SK-N-SH (cell line): Measurements from ENCODE around the gene PALLD. TPM values are rescaled to one million over a fixed set of nuclear protein-coding genes. Genes with fewer than 3 reads are reported as not detected.

Source experiments
- CTCF ChIA-PET: fragments of 300-600, 350-600 bp; formaldehyde crosslinking; extraction: SDS; loops from one replicate; lab custom pipeline; 2021; lab: Yijun Ruan, JAX
- POLR2A ChIA-PET: fragments of 350-600 bp; sonication (Branson Sonifier 250); formaldehyde crosslinking; extraction: SDS; loops from one replicate; lab custom pipeline; 2020; ENCODE audit warnings: antibody characterized with exemption, inconsistent platforms; lab: Yijun Ruan, JAX
- DNase-seq: peaks from one replicate; pipeline ENCODE4 v3.0.0; 2012
- H2AFZ ChIP-seq: fragments of 200-600 bp; sonication (generic); 2 replicates; pipeline ENCODE4 v1.8.1; 2016; ENCODE audit warnings: antibody characterized with exemption, mild to moderate bottlenecking, low read depth
- H3F3A ChIP-seq: fragments of 200-600 bp; sonication (generic); replicated peaks from 2 replicates; pipeline ENCODE3; 2016; ENCODE audit warnings: antibody characterized with exemption, mild to moderate bottlenecking; ENCODE audit not compliant: insufficient read depth
- H3K27ac ChIP-seq, 2 experiments: fragments of 200-500 bp in 1 of 2; fragments of 200-600 bp in 1 of 2; sonication (Bioruptor generic) in 1 of 2; sonication (generic), shearing (Covaris generic) in 1 of 2; 2 replicates each; pipeline versions ENCODE4 v1.5.1 to v1.6.1; 2014 to 2016; ENCODE audit warnings: low read depth in 2 of 2, inconsistent platforms in 1 of 2, low read length in 1 of 2, mild to moderate bottlenecking in 1 of 2, mixed read lengths in 1 of 2
- H3K27me3 ChIP-seq: fragments of 200-600 bp; sonication (generic), shearing (Covaris generic); 2 replicates; pipeline ENCODE4 v1.6.1; 2016; ENCODE audit warnings: mixed run types; ENCODE audit not compliant: insufficient read depth
- H3K36me3 ChIP-seq, 2 experiments: fragments of 200-500 bp in 1 of 2; fragments of 200-600 bp in 1 of 2; sonication (Bioruptor generic) in 1 of 2; sonication (generic) in 1 of 2; replicated peaks in 1 of 2; 2 replicates each; pipeline versions ENCODE3 to v1.5.1; 2014 to 2016; ENCODE audit warnings: low read length in 1 of 2, mild to moderate bottlenecking in 1 of 2; ENCODE audit not compliant: insufficient read depth in 2 of 2, control insufficient read depth in 1 of 2
- H3K4me1 ChIP-seq, 2 experiments: fragments of 200-500 bp in 1 of 2; fragments of 200-600 bp in 1 of 2; sonication (Bioruptor generic) in 1 of 2; sonication (generic), shearing (Covaris generic) in 1 of 2; 2 replicates each; pipeline versions ENCODE4 v1.5.1 to v1.6.1; 2014 to 2016; ENCODE audit warnings: low read depth in 1 of 2, low read length in 1 of 2, mixed run types in 1 of 2; ENCODE audit not compliant: insufficient read depth in 2 of 2, control insufficient read depth in 1 of 2
- H3K4me2 ChIP-seq: fragments of 200-600 bp; sonication (generic), shearing (Covaris generic); 2 replicates; pipeline ENCODE4 v1.6.1; 2017; ENCODE audit warnings: mixed run types
- H3K4me3 ChIP-seq, 2 experiments: fragments of 200-500 bp in 1 of 2; fragments of 200-600 bp in 1 of 2; sonication (Bioruptor generic) in 1 of 2; sonication (generic), shearing (Covaris generic) in 1 of 2; 2 replicates each; pipeline versions ENCODE4 v1.5.1 to v1.8.1; 2014 to 2016; ENCODE audit warnings: low read depth in 2 of 2, inconsistent platforms in 1 of 2, low read length in 1 of 2, mild to moderate bottlenecking in 1 of 2, mixed read lengths in 1 of 2, moderate library complexity in 1 of 2
- H3K79me2 ChIP-seq: fragments of 200-600 bp; sonication (generic); 2 replicates; pipeline ENCODE4 v1.8.1; 2017; ENCODE audit warnings: mild to moderate bottlenecking; ENCODE audit not compliant: insufficient read depth
- H3K9ac ChIP-seq: fragments of 200-600 bp; sonication (generic); 2 replicates; pipeline ENCODE4 v1.6.1; 2017; ENCODE audit warnings: mixed run types
- H3K9me2 ChIP-seq: fragments of 200-600 bp; sonication (generic); 2 replicates; pipeline ENCODE4 v1.6.1; 2017; ENCODE audit warnings: mixed run types
- H3K9me3 ChIP-seq: fragments of 200-600 bp; sonication (generic); 2 replicates; pipeline ENCODE4 v1.6.1; 2017; ENCODE audit warnings: mixed run types, mild to moderate bottlenecking, moderate library complexity
- H4K20me1 ChIP-seq: fragments of 200-600 bp; sonication (generic); 2 replicates; pipeline ENCODE4 v1.6.1; 2017; ENCODE audit warnings: mild to moderate bottlenecking, mixed run types; ENCODE audit not compliant: insufficient read depth
- ELF1 ChIP-seq: IDR thresholded peaks from 2 replicates; pipeline ENCODE4 v1.4.0; 2012
- EZH2phosphoT487 ChIP-seq: fragments of 200-600 bp; sonication (generic); IDR thresholded peaks from 2 replicates; pipeline ENCODE4 v1.6.1; 2017; ENCODE audit warnings: low read depth, mixed run types, mild to moderate bottlenecking, antibody characterized with exemption, moderate library complexity, borderline replicate concordance
- FOSL2 ChIP-seq: IDR thresholded peaks from 2 replicates; pipeline ENCODE4 v1.4.0; 2012; ENCODE audit warnings: low read depth, mild to moderate bottlenecking, moderate library complexity, borderline replicate concordance
- GABPA ChIP-seq: IDR thresholded peaks from 2 replicates; pipeline ENCODE4 v1.4.0; 2012; ENCODE audit warnings: low read depth, mild to moderate bottlenecking
- MEF2A ChIP-seq: IDR thresholded peaks from 2 replicates; pipeline ENCODE4 v1.4.0; 2012; ENCODE audit warnings: low read depth, borderline replicate concordance
- MXI1 ChIP-seq: IDR thresholded peaks from 2 replicates; pipeline ENCODE4 v1.6.1; 2012; ENCODE audit warnings: mild to moderate bottlenecking, low read depth, low read length, improper control_type of control experiment
- NFIC ChIP-seq: IDR thresholded peaks from 2 replicates; pipeline ENCODE4 v1.4.0; 2012; ENCODE audit warnings: borderline replicate concordance
- NRF1 ChIP-seq: IDR thresholded peaks from 2 replicates; pipeline ENCODE4 v1.6.1; 2012; ENCODE audit warnings: low read depth, mild to moderate bottlenecking, low read length
- POLR2AphosphoS5 ChIP-seq: IDR thresholded peaks from 2 replicates; pipeline ENCODE4 v1.6.1; 2012; ENCODE audit warnings: low read depth, low read length
- RCOR1 ChIP-seq: fragments of 150-350 bp; IDR thresholded peaks from 2 replicates; pipeline ENCODE4 v1.6.1; 2017; ENCODE audit warnings: antibody characterized with exemption, low read length
- RFX5 ChIP-seq: IDR thresholded peaks from 2 replicates; pipeline ENCODE4 v1.6.1; 2012; ENCODE audit warnings: mild to moderate bottlenecking, improper control_type of control experiment, low read length
- SIN3A ChIP-seq: IDR thresholded peaks from 2 replicates; pipeline ENCODE4 v1.6.1; 2012; ENCODE audit warnings: low read depth, mild to moderate bottlenecking, low read length, moderate library complexity, borderline replicate concordance
- TCF12 ChIP-seq: IDR thresholded peaks from 2 replicates; pipeline ENCODE4 v1.4.0; 2012
- TEAD4 ChIP-seq: IDR thresholded peaks from 2 replicates; pipeline ENCODE4 v1.4.0; 2012; ENCODE audit warnings: mild to moderate bottlenecking, borderline replicate concordance; ENCODE audit not compliant: insufficient read depth
- YY1 ChIP-seq: IDR thresholded peaks from 2 replicates; pipeline ENCODE4 v1.4.0; 2012; ENCODE audit warnings: low read depth, mild to moderate bottlenecking
- WGBS: methylation state at CpG from one replicate; pipeline ENCODE4 v1.1.6; 2017; ENCODE audit warnings: low lambda C conversion rate; 5-methylcytosine and 5-hydroxymethylcytosine counted together
- polyA plus RNA-seq, 3 experiments: library from polyadenylated mRNA; depleted of rRNA; stranded (reverse); fragments of >200 nt; gene quantifications; 2 replicates each; pipeline ENCODE4 v1.2.3, GENCODE V29; 2012
- TF ChIP-seq, protein P1 (sequence below): fragments of 150-350 bp; IDR thresholded peaks from 2 replicates; pipeline ENCODE4 v1.6.1; 2016; ENCODE audit warnings: mild to moderate bottlenecking, low read depth, low read length
- TF ChIP-seq, protein P2 (sequence below): fragments of 200-600 bp; sonication (generic); IDR thresholded peaks from 2 replicates; pipeline ENCODE4 v1.6.1; 2017; ENCODE audit warnings: antibody characterized with exemption, mild to moderate bottlenecking, moderate library complexity
- TF ChIP-seq, protein P3 (sequence below): IDR thresholded peaks from 2 replicates; pipeline ENCODE4 v1.4.0; 2012; ENCODE audit warnings: low read depth, borderline replicate concordance
- TF ChIP-seq, protein P4 (sequence below): IDR thresholded peaks from 2 replicates; pipeline ENCODE4 v1.4.0; 2012; ENCODE audit warnings: low read depth
- TF ChIP-seq, protein P5 (sequence below): IDR thresholded peaks from 2 replicates; pipeline ENCODE4 v1.4.0; 2012; ENCODE audit warnings: low read depth, borderline replicate concordance
- TF ChIP-seq, protein P6 (sequence below): IDR thresholded peaks from 2 replicates; pipeline ENCODE4; 2012

Gene PALLD
- polyA plus RNA-seq, 1 of the 3 experiments (the other 2 are of a cell fraction): 33.0 TPM

DNA sequence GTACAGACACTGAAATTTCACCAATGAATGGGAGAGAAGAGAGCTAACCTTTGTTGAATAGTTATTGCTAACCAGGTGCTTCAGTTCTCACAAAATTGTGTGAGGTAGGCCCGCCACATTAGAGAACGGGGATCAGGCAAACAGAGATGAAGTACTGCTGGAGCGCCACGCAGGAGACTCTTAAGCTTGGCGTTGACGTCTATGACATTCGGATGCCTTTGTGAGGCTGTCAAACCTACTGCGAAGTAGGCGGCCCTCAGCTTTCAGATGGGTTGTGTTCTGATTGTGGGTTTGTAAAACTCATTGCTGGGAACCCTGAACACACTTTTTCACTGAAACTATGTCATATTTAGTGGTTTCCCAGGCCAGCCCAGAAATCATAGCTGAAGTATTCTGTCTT lies 339.6 kb downstream of the PALLD start:
- 97% methylated on average over 7 of the region's 9 CpGs for WGBS
- Histone ChIP-seq H3K9ac (no peak overlapping the region), H3K4me2 (no peak overlapping the region), H3K4me1 (peaks cover 9 to 12% of the 10 kb centered on the region in 2 experiments; a peak in 3 of 4 replicates), H3K27ac (no peak overlapping the region), H3K4me3 (no peak overlapping the region), H3K9me2 (no peaks in the 10 kb centered on the region), H3K9me3 (no peaks in the 10 kb centered on the region), H3F3A (peaks cover under 1% of the 10 kb centered on the region), H4K20me1 (peaks cover 77% of the 10 kb centered on the region), H2AFZ (no peak overlapping the region), H3K36me3 (peaks cover 15 to 31% of the 10 kb centered on the region in 2 experiments), H3K79me2 (peaks cover 96% of the 10 kb centered on the region), H3K27me3 (no peaks in the 10 kb centered on the region)
- CTCF ChIA-PET: interaction anchor here (0.6 to 1.2 kb wide), 3 partner anchors 45 to 769 kb away, joined by 3 read pairs; no protein-coding TSS in a partner anchor
- TF ChIP-seq ELF1 (no peak), SIN3A (no peak), TCF12 (no peak), NFIC (no peak), MEF2A (no peak), NRF1 (no peak), POLR2AphosphoS5 (no peak), YY1 (no peak), EZH2phosphoT487 (no peak), TEAD4 (no peak)
- TF ChIP-seq, protein P1, sequence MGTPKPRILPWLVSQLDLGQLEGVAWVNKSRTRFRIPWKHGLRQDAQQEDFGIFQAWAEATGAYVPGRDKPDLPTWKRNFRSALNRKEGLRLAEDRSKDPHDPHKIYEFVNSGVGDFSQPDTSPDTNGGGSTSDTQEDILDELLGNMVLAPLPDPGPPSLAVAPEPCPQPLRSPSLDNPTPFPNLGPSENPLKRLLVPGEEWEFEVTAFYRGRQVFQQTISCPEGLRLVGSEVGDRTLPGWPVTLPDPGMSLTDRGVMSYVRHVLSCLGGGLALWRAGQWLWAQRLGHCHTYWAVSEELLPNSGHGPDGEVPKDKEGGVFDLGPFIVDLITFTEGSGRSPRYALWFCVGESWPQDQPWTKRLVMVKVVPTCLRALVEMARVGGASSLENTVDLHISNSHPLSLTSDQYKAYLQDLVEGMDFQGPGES: no peak
- TF ChIP-seq, protein P2, sequence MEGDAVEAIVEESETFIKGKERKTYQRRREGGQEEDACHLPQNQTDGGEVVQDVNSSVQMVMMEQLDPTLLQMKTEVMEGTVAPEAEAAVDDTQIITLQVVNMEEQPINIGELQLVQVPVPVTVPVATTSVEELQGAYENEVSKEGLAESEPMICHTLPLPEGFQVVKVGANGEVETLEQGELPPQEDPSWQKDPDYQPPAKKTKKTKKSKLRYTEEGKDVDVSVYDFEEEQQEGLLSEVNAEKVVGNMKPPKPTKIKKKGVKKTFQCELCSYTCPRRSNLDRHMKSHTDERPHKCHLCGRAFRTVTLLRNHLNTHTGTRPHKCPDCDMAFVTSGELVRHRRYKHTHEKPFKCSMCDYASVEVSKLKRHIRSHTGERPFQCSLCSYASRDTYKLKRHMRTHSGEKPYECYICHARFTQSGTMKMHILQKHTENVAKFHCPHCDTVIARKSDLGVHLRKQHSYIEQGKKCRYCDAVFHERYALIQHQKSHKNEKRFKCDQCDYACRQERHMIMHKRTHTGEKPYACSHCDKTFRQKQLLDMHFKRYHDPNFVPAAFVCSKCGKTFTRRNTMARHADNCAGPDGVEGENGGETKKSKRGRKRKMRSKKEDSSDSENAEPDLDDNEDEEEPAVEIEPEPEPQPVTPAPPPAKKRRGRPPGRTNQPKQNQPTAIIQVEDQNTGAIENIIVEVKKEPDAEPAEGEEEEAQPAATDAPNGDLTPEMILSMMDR: no peak
- no peak for DNase-seq
- POLR2A ChIA-PET: no interaction called here

DNA sequence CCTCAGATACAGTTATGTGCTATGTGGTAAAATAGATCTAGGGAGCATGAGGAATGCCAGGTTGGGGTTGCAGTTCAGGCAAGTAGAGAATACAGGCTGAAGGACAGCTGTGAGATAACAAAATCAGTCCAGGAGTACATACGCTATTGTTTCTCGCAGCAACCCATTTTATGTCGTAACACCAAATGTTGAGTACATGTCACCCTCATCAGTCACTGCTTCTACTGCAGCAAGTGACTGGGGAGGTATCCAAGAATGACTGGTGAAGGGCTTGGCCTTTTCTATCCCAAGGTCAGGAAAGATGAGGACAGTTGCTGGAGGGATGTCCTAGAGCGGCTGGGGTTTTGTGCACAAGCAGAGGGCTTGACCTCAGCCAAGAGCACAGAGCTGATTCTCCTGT lies 341.1 kb downstream of the PALLD start:
- H3K27me3 ChIP-seq: no peaks in the 10 kb centered on the region
- H3K4me3 ChIP-seq: no peak overlapping the region
- no peak overlapping the region for H3K4me2 ChIP-seq
- H3K27ac ChIP-seq: no peak overlapping the region
- POLR2A ChIA-PET: no interaction called here
- peaks cover 9 to 12% of the 10 kb centered on the region in 2 experiments; a peak in 3 of 4 replicates for H3K4me1 ChIP-seq
- CTCF ChIA-PET: interaction anchor here (0.9 kb wide), 1 partner anchor 83 kb away, joined by 3 read pairs; no protein-coding TSS in a partner anchor
- no peak for DNase-seq
- H3K9me2 ChIP-seq: no peaks in the 10 kb centered on the region
- H3F3A ChIP-seq: peaks cover 9% of the 10 kb centered on the region
- H3K9me3 ChIP-seq: no peaks in the 10 kb centered on the region
- 100% methylated on average over 4 of the region's 4 CpGs for WGBS
- peaks cover 91% of the 10 kb centered on the region for H4K20me1 ChIP-seq
- H3K36me3 ChIP-seq: peaks cover 21 to 37% of the 10 kb centered on the region in 2 experiments
- no peak overlapping the region for H2AFZ ChIP-seq
- no peak overlapping the region for H3K9ac ChIP-seq
- H3K79me2 ChIP-seq: peaks cover 100% of the 10 kb centered on the region
- no peak for TF ChIP-seq TCF12
- TF ChIP-seq RFX5: no peak
- TF ChIP-seq FOSL2: no peak
- TF ChIP-seq YY1: no peak
- TF ChIP-seq, protein P3, sequence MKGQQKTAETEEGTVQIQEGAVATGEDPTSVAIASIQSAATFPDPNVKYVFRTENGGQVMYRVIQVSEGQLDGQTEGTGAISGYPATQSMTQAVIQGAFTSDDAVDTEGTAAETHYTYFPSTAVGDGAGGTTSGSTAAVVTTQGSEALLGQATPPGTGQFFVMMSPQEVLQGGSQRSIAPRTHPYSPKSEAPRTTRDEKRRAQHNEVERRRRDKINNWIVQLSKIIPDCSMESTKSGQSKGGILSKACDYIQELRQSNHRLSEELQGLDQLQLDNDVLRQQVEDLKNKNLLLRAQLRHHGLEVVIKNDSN: no peak
- TF ChIP-seq, protein P4, sequence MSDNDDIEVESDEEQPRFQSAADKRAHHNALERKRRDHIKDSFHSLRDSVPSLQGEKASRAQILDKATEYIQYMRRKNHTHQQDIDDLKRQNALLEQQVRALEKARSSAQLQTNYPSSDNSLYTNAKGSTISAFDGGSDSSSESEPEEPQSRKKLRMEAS: no peak
- TF ChIP-seq, protein P5, sequence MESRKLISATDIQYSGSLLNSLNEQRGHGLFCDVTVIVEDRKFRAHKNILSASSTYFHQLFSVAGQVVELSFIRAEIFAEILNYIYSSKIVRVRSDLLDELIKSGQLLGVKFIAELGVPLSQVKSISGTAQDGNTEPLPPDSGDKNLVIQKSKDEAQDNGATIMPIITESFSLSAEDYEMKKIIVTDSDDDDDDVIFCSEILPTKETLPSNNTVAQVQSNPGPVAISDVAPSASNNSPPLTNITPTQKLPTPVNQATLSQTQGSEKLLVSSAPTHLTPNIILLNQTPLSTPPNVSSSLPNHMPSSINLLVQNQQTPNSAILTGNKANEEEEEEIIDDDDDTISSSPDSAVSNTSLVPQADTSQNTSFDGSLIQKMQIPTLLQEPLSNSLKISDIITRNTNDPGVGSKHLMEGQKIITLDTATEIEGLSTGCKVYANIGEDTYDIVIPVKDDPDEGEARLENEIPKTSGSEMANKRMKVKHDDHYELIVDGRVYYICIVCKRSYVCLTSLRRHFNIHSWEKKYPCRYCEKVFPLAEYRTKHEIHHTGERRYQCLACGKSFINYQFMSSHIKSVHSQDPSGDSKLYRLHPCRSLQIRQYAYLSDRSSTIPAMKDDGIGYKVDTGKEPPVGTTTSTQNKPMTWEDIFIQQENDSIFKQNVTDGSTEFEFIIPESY: no peak
- no peak for TF ChIP-seq GABPA
- TF ChIP-seq MXI1: no peak
- TF ChIP-seq, protein P6, sequence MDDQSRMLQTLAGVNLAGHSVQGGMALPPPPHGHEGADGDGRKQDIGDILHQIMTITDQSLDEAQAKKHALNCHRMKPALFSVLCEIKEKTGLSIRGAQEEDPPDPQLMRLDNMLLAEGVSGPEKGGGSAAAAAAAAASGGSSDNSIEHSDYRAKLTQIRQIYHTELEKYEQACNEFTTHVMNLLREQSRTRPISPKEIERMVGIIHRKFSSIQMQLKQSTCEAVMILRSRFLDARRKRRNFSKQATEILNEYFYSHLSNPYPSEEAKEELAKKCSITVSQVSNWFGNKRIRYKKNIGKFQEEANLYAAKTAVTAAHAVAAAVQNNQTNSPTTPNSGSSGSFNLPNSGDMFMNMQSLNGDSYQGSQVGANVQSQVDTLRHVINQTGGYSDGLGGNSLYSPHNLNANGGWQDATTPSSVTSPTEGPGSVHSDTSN: no peak
- no peak for TF ChIP-seq RCOR1
